ENCODE results near the gene APOBR.

- TF ChIP-seq HDGF (IDR thresholded peaks at IDR 0.05; ENCODE audit: borderline replicate concordance) (no peak), SP1 (IDR thresholded peaks at IDR 0.05) (no peak), ELF4 (IDR thresholded peaks at IDR 0.05) (no peak), ARNT (IDR thresholded peaks at IDR 0.05) (no peak), CTBP1 (IDR thresholded peaks at IDR 0.05; ENCODE audit: borderline replicate concordance) (no peak), TARDBP (IDR thresholded peaks at IDR 0.05) (no peak), L3MBTL2 (conservative IDR thresholded peaks at IDR 0.05) (no peak), BHLHE40 (IDR thresholded peaks at IDR 0.05; ENCODE audit: borderline replicate concordance) (no peak), SUZ12 (IDR thresholded peaks at IDR 0.05) (no peak), NFRKB (IDR thresholded peaks at IDR 0.05) (no peak), PKNOX1 (IDR thresholded peaks at IDR 0.05) (no peak), FOXM1 (IDR thresholded peaks at IDR 0.05; ENCODE audit: borderline replicate concordance) (no peak)
These were observed 43.7 kb downstream of the APOBR start for GRCh38 chr16:28537964-28538732.
